SH-SY5Y (cell line): ENCODE data around the gene OGN.

Experiments used
- GATA2 ChIP-seq: IDR thresholded peaks from 2 replicates; pipeline ENCODE4 v1.6.1; 2011; ENCODE audit warnings: mild to moderate bottlenecking, low read depth, low read length
- GATA3 ChIP-seq: IDR thresholded peaks from 2 replicates; pipeline ENCODE4 v1.6.1; 2011; ENCODE audit warnings: low read depth, mild to moderate bottlenecking, low read length, moderate library complexity

GRCh38 chr9:92353051-92353450, 51.3 kb downstream of the OGN start:
- TF ChIP-seq GATA2 (no peak), GATA3 (no peak)
